ENCODE data around the gene LMOD3. TPM values are rescaled to one million over a fixed set of nuclear protein-coding genes. Genes with fewer than 3 reads are reported as not detected.
A peak's percentile ranks its signal among the peaks of the same experiment; 100 is the strongest.

Gene LMOD3
- total and polyA plus RNA-seq, 3 donors from 2014 or later, result 0.55 TPM; not detected in 2

GRCh38 chr3:69162308-69162980, 40.0 kb upstream of the LMOD3 start:
- Histone ChIP-seq H3K4me1 (no peaks in the 10 kb centered on the region), H3K27ac (no peak overlapping the region), H3K27me3 (no peaks in the 10 kb centered on the region), H3K36me3 (ENCODE audit: low read depth, missing control alignments) (no peaks in the 10 kb centered on the region), H3K9me3 (no peaks in the 10 kb centered on the region), H3K4me3 (no peak overlapping the region)
- DNase-seq, result no peak
- WGBS, 2 donors, result 86 to 91% methylated on average over 2 of the region's 2 CpGs
- intact Hi-C loops (cut with DNase I; ENCODE audit: low total_unique reads), result loop anchor here (10.0 kb wide), 3 partner anchors 132 to 512 kb away; no protein-coding TSS in a partner anchor
- TF ChIP-seq, protein P1, sequence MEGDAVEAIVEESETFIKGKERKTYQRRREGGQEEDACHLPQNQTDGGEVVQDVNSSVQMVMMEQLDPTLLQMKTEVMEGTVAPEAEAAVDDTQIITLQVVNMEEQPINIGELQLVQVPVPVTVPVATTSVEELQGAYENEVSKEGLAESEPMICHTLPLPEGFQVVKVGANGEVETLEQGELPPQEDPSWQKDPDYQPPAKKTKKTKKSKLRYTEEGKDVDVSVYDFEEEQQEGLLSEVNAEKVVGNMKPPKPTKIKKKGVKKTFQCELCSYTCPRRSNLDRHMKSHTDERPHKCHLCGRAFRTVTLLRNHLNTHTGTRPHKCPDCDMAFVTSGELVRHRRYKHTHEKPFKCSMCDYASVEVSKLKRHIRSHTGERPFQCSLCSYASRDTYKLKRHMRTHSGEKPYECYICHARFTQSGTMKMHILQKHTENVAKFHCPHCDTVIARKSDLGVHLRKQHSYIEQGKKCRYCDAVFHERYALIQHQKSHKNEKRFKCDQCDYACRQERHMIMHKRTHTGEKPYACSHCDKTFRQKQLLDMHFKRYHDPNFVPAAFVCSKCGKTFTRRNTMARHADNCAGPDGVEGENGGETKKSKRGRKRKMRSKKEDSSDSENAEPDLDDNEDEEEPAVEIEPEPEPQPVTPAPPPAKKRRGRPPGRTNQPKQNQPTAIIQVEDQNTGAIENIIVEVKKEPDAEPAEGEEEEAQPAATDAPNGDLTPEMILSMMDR (IDR thresholded peaks at IDR 0.05), result no peak
- TF ChIP-seq POLR2A (IDR thresholded peaks at IDR 0.05), result no peak

- DNase-seq, result peak; percentile 45
Observed at GRCh38 chr3:69161587-69162307, 39.4 kb upstream of the LMOD3 start.

DNA sequence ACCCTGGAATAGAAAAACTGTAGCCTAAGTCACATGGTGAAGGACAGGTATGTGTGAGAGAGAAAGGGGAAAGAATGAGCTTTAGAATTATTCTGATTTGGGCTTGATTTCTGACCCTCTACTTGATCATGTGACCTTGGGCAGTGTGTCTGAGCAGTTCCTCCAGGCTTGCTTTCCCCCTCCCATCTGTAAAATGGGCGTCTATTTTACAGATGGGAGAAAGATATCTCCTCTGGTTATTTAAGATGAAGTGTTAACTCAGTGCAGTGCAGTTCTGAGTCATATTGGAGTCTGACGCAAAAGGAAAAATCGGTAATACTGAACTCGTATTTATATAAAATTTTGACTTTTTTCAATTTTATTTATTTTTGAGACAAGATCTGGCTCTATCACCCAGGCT, 38.1 kb upstream of the LMOD3 start:
- 61 to 69% methylated on average over 4 of the region's 4 CpGs for WGBS, 2 donors

More at GRCh38 chr3:69161587-69162307, 39.4 kb upstream of the LMOD3 start:
- Histone ChIP-seq H3K4me3 (no peak overlapping the region), H3K9me3 (no peaks in the 10 kb centered on the region), H3K27me3 (no peaks in the 10 kb centered on the region), H3K4me1 (no peaks in the 10 kb centered on the region), H3K36me3 (ENCODE audit: low read depth, missing control alignments) (no peaks in the 10 kb centered on the region), H3K27ac (no peak overlapping the region)
- TF ChIP-seq, protein P1 (IDR thresholded peaks at IDR 0.05), result peak; percentile 85 to 95 (median 92)
- no peak for TF ChIP-seq POLR2A (IDR thresholded peaks at IDR 0.05)
- intact Hi-C loops (cut with DNase I; ENCODE audit: low total_unique reads), result loop anchor here (10.0 kb wide), 3 partner anchors 133 to 513 kb away; no protein-coding TSS in a partner anchor
- 31 to 32% methylated on average over 5 of the region's 5 CpGs for WGBS, 2 donors

DNA sequence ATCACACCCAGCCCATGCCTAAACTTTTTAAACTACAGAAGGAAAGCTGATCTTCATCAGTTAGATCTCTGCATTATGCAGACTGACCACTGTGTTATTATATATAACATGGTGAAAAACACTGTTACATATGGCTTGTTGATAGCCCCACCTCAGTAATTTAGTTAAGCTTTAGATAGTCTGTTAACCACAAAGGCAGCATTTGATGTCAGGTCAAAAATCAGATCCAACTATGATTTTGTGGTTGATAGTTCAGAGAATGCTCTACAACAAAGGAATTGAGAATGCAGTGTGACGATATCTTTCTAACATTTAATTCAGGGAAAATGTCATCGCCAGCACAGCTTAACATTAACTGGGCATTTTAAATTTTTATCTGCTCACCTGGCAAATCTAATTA, 37.7 kb upstream of the LMOD3 start:
- H3K36me3 ChIP-seq (ENCODE audit: low read depth, missing control alignments), result no peaks in the 10 kb centered on the region
- no peaks in the 10 kb centered on the region for H3K27me3 ChIP-seq
- 83 to 87% methylated on average over 2 of the region's 2 CpGs for WGBS, 2 donors
- TF ChIP-seq, protein P1 (IDR thresholded peaks at IDR 0.05), result no peak
- TF ChIP-seq POLR2A (IDR thresholded peaks at IDR 0.05), result no peak
- no peaks in the 10 kb centered on the region for H3K9me3 ChIP-seq
- H3K4me1 ChIP-seq, result no peaks in the 10 kb centered on the region
- DNase-seq, result no peak
- no peak overlapping the region for H3K27ac ChIP-seq
- intact Hi-C loops (cut with DNase I; ENCODE audit: low total_unique reads), result loop anchor here (10.0 kb wide), 3 partner anchors 135 to 515 kb away; no protein-coding TSS in a partner anchor
- no peak overlapping the region for H3K4me3 ChIP-seq

More for the DNA sequence above, 38.1 kb upstream of the LMOD3 start:
- TF ChIP-seq POLR2A (IDR thresholded peaks at IDR 0.05), result no peak
- TF ChIP-seq, protein P1 (IDR thresholded peaks at IDR 0.05), result no peak
- intact Hi-C loops (cut with DNase I; ENCODE audit: low total_unique reads), result loop anchor here (10.0 kb wide), 3 partner anchors 134 to 514 kb away; no protein-coding TSS in a partner anchor
- no peak overlapping the region for H3K4me3 ChIP-seq
- no peak for DNase-seq
- H3K27ac ChIP-seq, result no peak overlapping the region
- H3K4me1 ChIP-seq, result no peaks in the 10 kb centered on the region
- H3K36me3 ChIP-seq (ENCODE audit: low read depth, missing control alignments), result no peaks in the 10 kb centered on the region
- H3K9me3 ChIP-seq, result no peaks in the 10 kb centered on the region
- no peaks in the 10 kb centered on the region for H3K27me3 ChIP-seq

Measured in testis (tissue), 3 donors.